IMR-90 (cell line): ENCODE measurements around the gene ARMS2.

Experiments used
- CEBPB ChIP-seq: IDR thresholded peaks from 2 replicates; pipeline ENCODE4 v1.6.1; 2012; ENCODE audit warnings: low read depth, low read length, improper control_type of control experiment
- CTCF ChIP-seq: conservative IDR thresholded peaks from 2 replicates; pipeline ENCODE4 v1.5.1; 2012; ENCODE audit warnings: mild to moderate bottlenecking, low read depth, low read length, improper control_type of control experiment
- POLR2A ChIP-seq: IDR thresholded peaks from 2 replicates; pipeline ENCODE4 v1.6.1; 2012; ENCODE audit warnings: mild to moderate bottlenecking, low read depth, low read length
- RAD21 ChIP-seq: IDR thresholded peaks from 2 replicates; pipeline ENCODE4 v1.6.1; 2012; ENCODE audit warnings: low read length, improper control_type of control experiment

- no peak for TF ChIP-seq CTCF
- TF ChIP-seq RAD21: no peak
- no peak for TF ChIP-seq CEBPB
- no peak for TF ChIP-seq POLR2A
These were observed 12.5 kb downstream of the ARMS2 start for GRCh38 chr10:122466951-122467381.
